22Rv1 (cell line): ENCODE data around the gene CRNKL1.

Experiments
- CTCF ChIP-seq: fragments of 450-650 bp; IDR thresholded peaks from 2 replicates; pipeline ENCODE4 v1.5.1; 2017; ENCODE audit warnings: mild to moderate bottlenecking
- ZFX ChIP-seq: fragments of 450-650 bp; IDR thresholded peaks from 2 replicates; pipeline ENCODE4 v1.6.1; 2017; ENCODE audit warnings: antibody characterized with exemption, borderline replicate concordance

- no peak for TF ChIP-seq CTCF
- TF ChIP-seq ZFX: no peak
Measured at GRCh38 chr20:19992996-19993908, 59.0 kb downstream of the CRNKL1 start.
